ENCODE data around the gene TBCK. TPM values are rescaled to one million over a fixed set of nuclear protein-coding genes. Genes with fewer than 3 reads are reported as not detected.

TBCK gene
- total and polyA plus RNA-seq, 2 of the 8 experiments (the other 6 are each of a cell fraction or from before 2014, with no cell fraction given), result 10.2 to 18.7 TPM

GRCh38 chr4:106011387-106011786 is 304.6 kb downstream of the TBCK start (continued):
- TF ChIP-seq CHD7 (IDR thresholded peaks at IDR 0.05; ENCODE audit: insufficient replicate concordance, low read length) (no peak), CTCF (IDR thresholded peaks at IDR 0.05; ENCODE audit: control extremely low read depth in 1 of 3, insufficient read depth in 1 of 3, low read depth in 1 of 3, low read length in 3 of 3) (no peak), KDM1A (IDR thresholded peaks at IDR 0.05; ENCODE audit: borderline replicate concordance, low read length) (no peak), BRCA1 (IDR thresholded peaks at IDR 0.05; ENCODE audit: low read depth, low read length) (no peak), JUND (IDR thresholded peaks at IDR 0.05; ENCODE audit: low read length) (no peak), TBP (IDR thresholded peaks at IDR 0.05; ENCODE audit: low read depth, low read length) (no peak)
